ENCODE results near the gene MVB12B.
A peak's percentile ranks its signal among the peaks of the same experiment; 100 is the strongest.

The MVB12B gene

GRCh38 chr9:126515001-126515872 lies 188.6 kb downstream of the MVB12B start:
- H3K27me3 ChIP-seq (ENCODE audit: control insufficient read depth in 1 of 2, insufficient read depth in 2 of 2, low read length in 2 of 2): peaks cover 45 to 83% of the 10 kb centered on the region in 2 donors
- no peak overlapping the region for H3K27ac ChIP-seq (ENCODE audit: low read depth, low read length)
- no peak overlapping the region for H3K4me3 ChIP-seq (ENCODE audit: low read depth in 1 of 2, low read length in 2 of 2)
- H3K36me3 ChIP-seq (ENCODE audit: insufficient read depth, low read length): no peaks in the 10 kb centered on the region
- H3K4me1 ChIP-seq (ENCODE audit: insufficient read depth, low read length): peaks cover 12% of the 10 kb centered on the region
- no peak overlapping the region for H3K9ac ChIP-seq (ENCODE audit: low read length)
- peaks cover 4% of the 10 kb centered on the region for H3K9me3 ChIP-seq (ENCODE audit: low read length)

GRCh38 chr9:126515873-126516505 lies 189.4 kb downstream of the MVB12B start:
- Histone ChIP-seq H3K9me3 (ENCODE audit: low read length) (peaks cover 4% of the 10 kb centered on the region), H3K4me1 (ENCODE audit: insufficient read depth, low read length) (peaks cover 12% of the 10 kb centered on the region), H3K36me3 (ENCODE audit: insufficient read depth, low read length) (no peaks in the 10 kb centered on the region), H3K27ac (ENCODE audit: low read depth, low read length) (no peak overlapping the region), H3K9ac (ENCODE audit: low read length) (no peak overlapping the region), H3K4me3 (ENCODE audit: low read depth in 1 of 2, low read length in 2 of 2) (no peak overlapping the region), H3K27me3 (ENCODE audit: control insufficient read depth in 1 of 2, insufficient read depth in 2 of 2, low read length in 2 of 2) (peaks cover 45 to 82% of the 10 kb centered on the region in 2 donors)

- Histone ChIP-seq H3K36me3 (ENCODE audit: insufficient read depth, low read length) (no peaks in the 10 kb centered on the region), H3K4me3 (ENCODE audit: low read depth in 1 of 2, low read length in 2 of 2) (no peak overlapping the region), H3K27ac (ENCODE audit: low read depth, low read length) (no peak overlapping the region), H3K9ac (ENCODE audit: low read length) (no peak overlapping the region), H3K27me3 (ENCODE audit: control insufficient read depth in 1 of 2, insufficient read depth in 2 of 2, low read length in 2 of 2) (peaks cover 45 to 84% of the 10 kb centered on the region in 2 donors), H3K4me1 (ENCODE audit: insufficient read depth, low read length) (peaks cover 12% of the 10 kb centered on the region), H3K9me3 (ENCODE audit: low read length) (peaks cover 4% of the 10 kb centered on the region)
These were observed 189.9 kb downstream of the MVB12B start for GRCh38 chr9:126516561-126516935.

- Histone ChIP-seq H3K27ac (ENCODE audit: low read depth, low read length) (no peak overlapping the region), H3K4me3 (ENCODE audit: low read depth in 1 of 2, low read length in 2 of 2) (peak overlapping the region; percentile 41 to 44), H3K9me3 (ENCODE audit: low read length) (peaks cover 4% of the 10 kb centered on the region), H3K27me3 (ENCODE audit: control insufficient read depth in 1 of 2, insufficient read depth in 2 of 2, low read length in 2 of 2) (peaks cover 46 to 86% of the 10 kb centered on the region in 2 donors), H3K36me3 (ENCODE audit: insufficient read depth, low read length) (no peaks in the 10 kb centered on the region), H3K9ac (ENCODE audit: low read length) (no peak overlapping the region), H3K4me1 (ENCODE audit: insufficient read depth, low read length) (peaks cover 12% of the 10 kb centered on the region)
These were observed 190.6 kb downstream of the MVB12B start for GRCh38 chr9:126516936-126517832.

- H3K27me3 ChIP-seq (ENCODE audit: control insufficient read depth in 1 of 2, insufficient read depth in 2 of 2, low read length in 2 of 2): peaks cover 54 to 91% of the 10 kb centered on the region in 2 donors
- peaks cover 4% of the 10 kb centered on the region for H3K9me3 ChIP-seq (ENCODE audit: low read length)
- no peak overlapping the region for H3K9ac ChIP-seq (ENCODE audit: low read length)
- H3K36me3 ChIP-seq (ENCODE audit: insufficient read depth, low read length): no peaks in the 10 kb centered on the region
- no peak overlapping the region for H3K27ac ChIP-seq (ENCODE audit: low read depth, low read length)
- peaks cover 12% of the 10 kb centered on the region for H3K4me1 ChIP-seq (ENCODE audit: insufficient read depth, low read length)
- H3K4me3 ChIP-seq (ENCODE audit: low read depth in 1 of 2, low read length in 2 of 2): no peak overlapping the region
These were observed 191.3 kb downstream of the MVB12B start for GRCh38 chr9:126517833-126518356.

GRCh38 chr9:126518763-126519162 lies 192.1 kb downstream of the MVB12B start:
- H3K9ac ChIP-seq (ENCODE audit: low read length): no peak overlapping the region
- no peak overlapping the region for H3K4me3 ChIP-seq (ENCODE audit: low read depth in 1 of 2, low read length in 2 of 2)
- H3K27ac ChIP-seq (ENCODE audit: low read depth, low read length): no peak overlapping the region
- peaks cover 4% of the 10 kb centered on the region for H3K9me3 ChIP-seq (ENCODE audit: low read length)
- H3K4me1 ChIP-seq (ENCODE audit: insufficient read depth, low read length): peaks cover 12% of the 10 kb centered on the region
- H3K36me3 ChIP-seq (ENCODE audit: insufficient read depth, low read length): no peaks in the 10 kb centered on the region
- H3K27me3 ChIP-seq (ENCODE audit: control insufficient read depth in 1 of 2, insufficient read depth in 2 of 2, low read length in 2 of 2): peaks cover 54 to 83% of the 10 kb centered on the region in 2 donors

- Histone ChIP-seq H3K4me1 (ENCODE audit: insufficient read depth, low read length) (peaks cover 12% of the 10 kb centered on the region), H3K36me3 (ENCODE audit: insufficient read depth, low read length) (no peaks in the 10 kb centered on the region), H3K4me3 (ENCODE audit: low read depth in 1 of 2, low read length in 2 of 2) (no peak overlapping the region), H3K27me3 (ENCODE audit: control insufficient read depth in 1 of 2, insufficient read depth in 2 of 2, low read length in 2 of 2) (peaks cover 50 to 72% of the 10 kb centered on the region in 2 donors), H3K27ac (ENCODE audit: low read depth, low read length) (no peak overlapping the region), H3K9me3 (ENCODE audit: low read length) (peaks cover 4% of the 10 kb centered on the region), H3K9ac (ENCODE audit: low read length) (no peak overlapping the region)
These were observed 193.2 kb downstream of the MVB12B start for GRCh38 chr9:126519660-126520420.

GRCh38 chr9:126520453-126520852 lies 193.8 kb downstream of the MVB12B start:
- Histone ChIP-seq H3K27ac (ENCODE audit: low read depth, low read length) (no peak overlapping the region), H3K27me3 (ENCODE audit: control insufficient read depth in 1 of 2, insufficient read depth in 2 of 2, low read length in 2 of 2) (peaks cover 44 to 66% of the 10 kb centered on the region in 2 donors), H3K4me1 (ENCODE audit: insufficient read depth, low read length) (peaks cover 12% of the 10 kb centered on the region)

GRCh38 chr9:126521089-126521488 lies 194.5 kb downstream of the MVB12B start:
- Histone ChIP-seq H3K27ac (ENCODE audit: low read depth, low read length) (no peak overlapping the region), H3K9ac (ENCODE audit: low read length) (no peak overlapping the region), H3K9me3 (ENCODE audit: low read length) (peaks cover 4% of the 10 kb centered on the region), H3K36me3 (ENCODE audit: insufficient read depth, low read length) (no peaks in the 10 kb centered on the region), H3K4me3 (ENCODE audit: low read depth in 1 of 2, low read length in 2 of 2) (no peak overlapping the region), H3K4me1 (ENCODE audit: insufficient read depth, low read length) (peaks cover 12% of the 10 kb centered on the region), H3K27me3 (ENCODE audit: control insufficient read depth in 1 of 2, insufficient read depth in 2 of 2, low read length in 2 of 2) (peaks cover 44 to 61% of the 10 kb centered on the region in 2 donors)

More at GRCh38 chr9:126520453-126520852, 193.8 kb downstream of the MVB12B start:
- Histone ChIP-seq H3K4me3 (ENCODE audit: low read depth in 1 of 2, low read length in 2 of 2) (no peak overlapping the region), H3K36me3 (ENCODE audit: insufficient read depth, low read length) (no peaks in the 10 kb centered on the region), H3K9me3 (ENCODE audit: low read length) (peaks cover 4% of the 10 kb centered on the region), H3K9ac (ENCODE audit: low read length) (no peak overlapping the region)

GRCh38 chr9:126521551-126521950 lies 194.9 kb downstream of the MVB12B start:
- Histone ChIP-seq H3K27ac (ENCODE audit: low read depth, low read length) (no peak overlapping the region), H3K4me1 (ENCODE audit: insufficient read depth, low read length) (peaks cover 10% of the 10 kb centered on the region), H3K36me3 (ENCODE audit: insufficient read depth, low read length) (no peaks in the 10 kb centered on the region), H3K4me3 (ENCODE audit: low read depth in 1 of 2, low read length in 2 of 2) (no peak overlapping the region), H3K9ac (ENCODE audit: low read length) (no peak overlapping the region), H3K9me3 (ENCODE audit: low read length) (peaks cover 4% of the 10 kb centered on the region), H3K27me3 (ENCODE audit: control insufficient read depth in 1 of 2, insufficient read depth in 2 of 2, low read length in 2 of 2) (peaks cover 42 to 61% of the 10 kb centered on the region in 2 donors)
